Esophagus muscularis mucosa (tissue), 4 donors: ENCODE data around the gene PLEKHG3. TPM values are rescaled to one million over a fixed set of nuclear protein-coding genes. Genes with fewer than 3 reads are reported as not detected.
A peak's percentile ranks its signal among the peaks of the same experiment; 100 is the strongest.

Experiments used
- DNase-seq: peaks from one replicate; pipeline ENCODE4 v3.0.0-alpha.2; 2017; ENCODE audit errors: extremely low spot score
- H3K27ac ChIP-seq, 4 donors: fragments of 200-600 bp; sonication (generic); replicated peaks in 1 of 4; 1 replicate in 3 of 4; 2 replicates in 1 of 4; pipeline ENCODE4 v1.5.1; 2016 to 2019; ENCODE audit warnings: mild to moderate bottlenecking in 1 of 4
- H3K27me3 ChIP-seq, 4 donors: fragments of 200-600 bp; sonication (generic); one replicate each; pipeline versions ENCODE4 v1.5.1 to v1.6.0; 2016 to 2019
- H3K36me3 ChIP-seq, 4 donors: fragments of 200-600 bp; sonication (generic); one replicate each; pipeline ENCODE4 v1.5.1; 2016 to 2019
- H3K4me1 ChIP-seq, 4 donors: fragments of 200-600 bp; sonication (generic); one replicate each; pipeline ENCODE4 v1.5.1; 2016 to 2019
- H3K4me3 ChIP-seq, 4 donors: fragments of 200-600 bp; sonication (generic); 1 replicate in 2 of 4; 2 replicates in 2 of 4; pipeline ENCODE4 v1.5.1; 2016 to 2019; ENCODE audit warnings: mild to moderate bottlenecking in 4 of 4, moderate library complexity in 1 of 4
- H3K9me3 ChIP-seq, 4 donors: fragments of 200-600 bp; sonication (generic); 1 replicate in 3 of 4; 2 replicates in 1 of 4; pipeline ENCODE4 v1.5.1; 2016 to 2019
- CTCF ChIP-seq, 3 experiments: fragments of 200-600 bp in 2 of 3; fragments of 450-650 bp in 1 of 3; sonication (generic) in 2 of 3; IDR thresholded peaks; one replicate each; pipeline ENCODE4 v1.5.1; 2017 to 2019; ENCODE audit warnings: antibody characterized with exemption in 3 of 3, mild to moderate bottlenecking in 2 of 3, moderate library complexity in 1 of 3
- EP300 ChIP-seq: sonication (generic); formaldehyde crosslinking; IDR thresholded peaks from one replicate; pipeline ENCODE4 v1.6.1; 2017; ENCODE audit warnings: antibody characterized with exemption
- POLR2A ChIP-seq: fragments of 450-650 bp; IDR thresholded peaks from one replicate; pipeline ENCODE4 v1.6.1; 2017; ENCODE audit warnings: antibody characterized with exemption, moderate library complexity, mild to moderate bottlenecking, low read depth
- POLR2AphosphoS5 ChIP-seq, 2 donors: sonication (generic); formaldehyde crosslinking; IDR thresholded peaks; one replicate each; pipeline ENCODE4 v1.6.1; 2017; ENCODE audit warnings: antibody characterized with exemption in 2 of 2
- WGBS: methylation state at CpG from one replicate; pipeline ENCODE4 v1.1.5; 2018; 5-methylcytosine and 5-hydroxymethylcytosine counted together
- intact Hi-C: fragments of 100-400 bp; cut with DNase I; formaldehyde crosslinking; loops from one replicate; pipeline ENCODE4 v1.15.1; 2023
- total RNA-seq, 4 donors: library from RNA; depleted of rRNA; stranded (reverse); fragments of >200 nt; gene quantifications; one replicate each; pipeline versions ENCODE4 v1.1.0 to v1.2.1, GENCODE V29; 2016

The PLEKHG3 gene
- total RNA-seq, 4 donors from 2014 or later = 21.7 to 66.7 (median 35.1) TPM

DNA sequence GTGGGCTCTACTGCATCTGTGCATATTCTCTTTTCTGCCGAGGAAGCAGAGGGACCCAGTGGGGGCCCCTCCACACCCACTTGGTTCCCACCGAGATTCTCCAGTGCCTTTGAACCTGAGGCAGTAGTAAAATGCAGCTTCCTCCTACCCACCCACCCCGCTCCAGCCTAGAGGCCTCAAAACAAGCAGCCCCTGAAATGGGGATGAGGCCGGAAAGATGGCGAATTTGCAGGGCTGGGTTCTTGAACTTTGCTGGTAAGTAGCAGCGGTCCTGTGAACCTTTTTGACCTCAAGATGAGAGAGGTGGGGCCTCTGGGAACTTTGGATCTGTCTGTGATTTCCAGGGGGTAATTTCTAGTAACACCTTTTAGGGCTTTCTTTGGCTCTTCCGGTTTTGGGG lies 15.4 kb downstream of the PLEKHG3 start:
- WGBS = 89% methylated on average over 7 of the region's 7 CpGs
- DNase-seq = no peak
- H3K27ac ChIP-seq = peak overlapping the region; percentile 21 to 81 (median 78)
- no peaks in the 10 kb centered on the region for H3K27me3 ChIP-seq
- H3K4me3 ChIP-seq = no peak overlapping the region
- peaks cover 58 to 100% (median 98%) of the 10 kb centered on the region in 4 donors for H3K4me1 ChIP-seq
- no peaks in the 10 kb centered on the region for H3K36me3 ChIP-seq
- intact Hi-C loops = no loop called here
- TF ChIP-seq EP300 = no peak
- TF ChIP-seq POLR2AphosphoS5 (IDR thresholded peaks at IDR 0.05) = no peak
- no peak for TF ChIP-seq CTCF (IDR thresholded peaks at IDR 0.05)
- TF ChIP-seq POLR2A = no peak
- no peaks in the 10 kb centered on the region for H3K9me3 ChIP-seq

DNA sequence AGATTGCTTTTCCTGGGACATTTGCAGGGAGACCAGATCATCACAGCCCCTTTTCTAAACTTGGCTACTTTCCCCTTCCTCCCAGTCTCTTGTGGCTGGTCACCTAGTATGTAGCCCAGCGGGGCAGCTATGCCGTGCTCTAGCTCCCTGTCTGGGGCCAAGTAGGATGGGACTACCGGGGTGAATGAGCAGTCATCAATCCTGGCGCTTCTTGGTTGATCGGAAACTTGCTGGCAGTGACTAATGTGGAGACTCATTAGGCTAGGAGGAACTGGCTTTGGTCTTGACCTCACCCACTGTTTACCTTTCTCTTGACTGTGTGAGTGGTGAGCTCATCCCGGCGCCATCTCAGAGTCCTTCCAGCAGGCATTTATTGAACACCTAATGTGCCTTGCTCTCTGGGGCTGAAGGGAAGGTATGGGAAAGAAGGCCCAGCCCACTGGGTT lies 15.9 kb downstream of the PLEKHG3 start:
- DNase-seq = no peak
- intact Hi-C loops = no loop called here
- peak overlapping the region; percentile 60 to 81 (median 78) for H3K27ac ChIP-seq

GRCh38 chr14:64721391-64721791 lies 17.2 kb downstream of the PLEKHG3 start:
- Histone ChIP-seq H3K9me3 (no peaks in the 10 kb centered on the region), H3K4me1 (peaks cover 74 to 100% (median 99%) of the 10 kb centered on the region in 4 donors), H3K27ac (peak overlapping the region; percentile 60 to 81 (median 78)), H3K36me3 (no peaks in the 10 kb centered on the region), H3K27me3 (no peaks in the 10 kb centered on the region), H3K4me3 (peak overlapping the region in 1 of 4 donors; percentile 12)
- TF ChIP-seq POLR2AphosphoS5 (IDR thresholded peaks at IDR 0.05) (peak in 1 of 2 donors; percentile 8), POLR2A (no peak)
- DNase-seq = no peak
- WGBS = 14% methylated on average over 5 of the region's 5 CpGs
- intact Hi-C loops = no loop called here

More for the DNA sequence above, 15.9 kb downstream of the PLEKHG3 start:
- Histone ChIP-seq H3K9me3 (no peaks in the 10 kb centered on the region), H3K4me3 (no peak overlapping the region), H3K36me3 (no peaks in the 10 kb centered on the region), H3K4me1 (peaks cover 64 to 100% (median 98%) of the 10 kb centered on the region in 4 donors), H3K27me3 (no peaks in the 10 kb centered on the region)
- TF ChIP-seq EP300 = no peak
- TF ChIP-seq POLR2A = no peak
- TF ChIP-seq CTCF (IDR thresholded peaks at IDR 0.05) = no peak
- peak in 1 of 2 donors; percentile 4 for TF ChIP-seq POLR2AphosphoS5 (IDR thresholded peaks at IDR 0.05)
- 49% methylated on average over 3 of the region's 7 CpGs for WGBS

- WGBS = 78% methylated on average over 9 of the region's 9 CpGs
- peak overlapping the region; percentile 60 to 81 (median 78) for H3K27ac ChIP-seq
- H3K27me3 ChIP-seq = no peaks in the 10 kb centered on the region
- no peaks in the 10 kb centered on the region for H3K9me3 ChIP-seq
- H3K4me3 ChIP-seq = no peak overlapping the region
- intact Hi-C loops = no loop called here
- TF ChIP-seq CTCF (IDR thresholded peaks at IDR 0.05) = no peak
- no peak for TF ChIP-seq POLR2AphosphoS5 (IDR thresholded peaks at IDR 0.05)
- no peak for TF ChIP-seq EP300
- no peak for TF ChIP-seq POLR2A
- no peaks in the 10 kb centered on the region for H3K36me3 ChIP-seq
- peaks cover 72 to 100% (median 99%) of the 10 kb centered on the region in 4 donors for H3K4me1 ChIP-seq
- no peak for DNase-seq
Observed at GRCh38 chr14:64721899-64722298, 17.7 kb downstream of the PLEKHG3 start.

- Histone ChIP-seq H3K4me1 (peaks cover 63 to 91% (median 89%) of the 10 kb centered on the region in 4 donors), H3K27me3 (no peaks in the 10 kb centered on the region), H3K9me3 (no peaks in the 10 kb centered on the region), H3K27ac (peak overlapping the region in 3 of 4 donors; percentile 78 to 81 (median 79)), H3K4me3 (no peak overlapping the region), H3K36me3 (peaks cover 3 to 9% (median 5%) of the 10 kb centered on the region in 4 donors)
- TF ChIP-seq CTCF (IDR thresholded peaks at IDR 0.05) (no peak), POLR2A (no peak), POLR2AphosphoS5 (IDR thresholded peaks at IDR 0.05) (no peak), EP300 (no peak)
- intact Hi-C loops = no loop called here
- 77% methylated on average over 3 of the region's 5 CpGs for WGBS
- DNase-seq = no peak
Observed at GRCh38 chr14:64722842-64723447, 18.7 kb downstream of the PLEKHG3 start.
